HG03521 (cell line): ENCODE results near the gene ENDOD1.
"Not testable (repeated sequence)": the region's sequence is repeated elsewhere in the genome, so short reads cannot be mapped to it uniquely, and the experiment has no call there.

Experiments used
- ATAC-seq: cut with Tn5 transposase; IDR thresholded peaks from one replicate; pipeline ENCODE4 v1.9.1; 2021; ENCODE audit warnings: mild to moderate bottlenecking, moderate library complexity; ENCODE audit not compliant: unreplicated experiment

ENDOD1 gene, protein sequence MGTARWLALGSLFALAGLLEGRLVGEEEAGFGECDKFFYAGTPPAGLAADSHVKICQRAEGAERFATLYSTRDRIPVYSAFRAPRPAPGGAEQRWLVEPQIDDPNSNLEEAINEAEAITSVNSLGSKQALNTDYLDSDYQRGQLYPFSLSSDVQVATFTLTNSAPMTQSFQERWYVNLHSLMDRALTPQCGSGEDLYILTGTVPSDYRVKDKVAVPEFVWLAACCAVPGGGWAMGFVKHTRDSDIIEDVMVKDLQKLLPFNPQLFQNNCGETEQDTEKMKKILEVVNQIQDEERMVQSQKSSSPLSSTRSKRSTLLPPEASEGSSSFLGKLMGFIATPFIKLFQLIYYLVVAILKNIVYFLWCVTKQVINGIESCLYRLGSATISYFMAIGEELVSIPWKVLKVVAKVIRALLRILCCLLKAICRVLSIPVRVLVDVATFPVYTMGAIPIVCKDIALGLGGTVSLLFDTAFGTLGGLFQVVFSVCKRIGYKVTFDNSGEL

DNA sequence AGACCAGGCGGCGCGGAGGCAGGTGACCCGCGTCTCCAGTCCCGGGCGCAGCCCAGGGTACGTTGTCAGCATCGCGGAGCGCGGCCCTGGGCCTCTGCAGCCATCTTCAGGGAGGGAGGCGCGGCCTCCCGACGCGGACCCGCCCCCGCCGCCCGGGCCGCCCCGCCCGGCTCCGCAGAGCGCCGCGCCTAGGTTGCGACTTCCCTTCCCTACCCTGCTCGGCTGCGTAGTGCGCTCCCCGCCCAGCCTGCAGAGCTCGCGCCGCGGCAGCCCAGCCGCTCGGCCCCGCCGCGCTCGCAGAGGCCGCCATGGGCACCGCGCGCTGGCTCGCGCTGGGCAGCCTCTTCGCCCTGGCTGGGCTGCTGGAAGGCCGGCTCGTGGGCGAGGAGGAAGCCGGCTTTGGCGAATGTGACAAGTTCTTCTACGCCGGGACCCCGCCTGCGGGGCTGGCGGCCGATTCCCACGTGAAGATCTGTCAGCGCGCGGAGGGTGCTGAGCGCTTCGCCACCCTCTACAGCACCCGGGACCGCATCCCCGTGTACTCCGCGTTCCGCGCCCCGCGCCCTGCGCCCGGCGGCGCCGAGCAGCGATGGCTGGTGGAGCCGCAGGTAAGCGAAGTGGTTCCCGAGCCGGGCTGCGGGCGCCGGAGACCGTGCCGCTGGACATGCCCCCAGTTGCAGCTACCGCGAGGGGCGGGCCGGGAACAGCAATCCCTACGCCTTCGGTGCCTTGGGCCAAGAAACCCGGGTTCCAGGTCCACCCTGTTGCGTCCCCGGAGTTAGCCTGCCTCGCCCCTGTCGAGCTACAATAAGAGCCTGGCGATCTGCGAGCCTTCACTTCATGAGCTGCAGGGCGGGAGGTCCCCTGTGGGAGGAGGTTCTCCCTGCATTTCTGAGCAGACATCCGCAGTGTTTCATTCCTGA lies at the start of gene ENDOD1:
TSS of gene ENDOD1 (plus strand) at position 227 of the 923 bp plus-strand sequence. CDS start at position 309, 82 bp downstream.
- peak; percentile 93 for ATAC-seq

DNA sequence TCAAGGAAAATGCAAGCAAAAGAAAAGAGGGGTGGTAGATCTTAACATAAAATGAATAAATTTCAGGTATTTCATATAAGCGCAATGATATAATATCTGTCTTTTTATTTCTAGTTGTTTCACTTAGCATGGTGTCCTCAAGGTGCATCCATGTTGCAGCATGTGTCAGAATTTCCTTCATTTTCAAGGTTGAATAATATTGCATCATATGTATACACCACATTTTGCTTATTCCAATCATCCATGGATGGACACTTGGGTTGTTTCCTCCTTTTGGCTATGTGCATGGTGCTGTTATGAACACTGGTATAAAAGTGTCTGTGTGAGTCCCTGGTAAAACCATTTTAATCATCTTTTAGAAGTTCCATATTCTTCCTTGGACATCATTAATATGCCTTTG lies 47.4 kb upstream of the ENDOD1 start:
- ATAC-seq: no peak

DNA sequence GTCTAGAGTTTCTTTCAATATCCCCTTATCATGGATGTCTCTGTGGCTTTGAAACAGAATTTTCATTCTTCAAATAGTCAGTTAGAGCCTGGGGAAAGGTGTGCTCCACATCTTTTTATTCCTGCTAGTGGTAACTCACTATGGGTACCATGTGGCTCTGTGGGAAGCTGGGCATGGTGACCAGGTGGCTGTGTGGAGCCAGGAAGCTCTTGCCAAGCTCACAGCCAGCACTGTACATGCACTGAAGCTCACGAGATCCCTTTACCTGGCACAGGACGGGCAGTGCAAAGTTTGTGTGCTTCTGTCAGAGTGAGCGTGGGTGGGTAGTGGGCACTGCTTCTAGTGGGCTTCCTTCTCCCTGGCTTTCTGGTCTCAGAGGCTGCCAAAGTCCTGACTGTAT lies 46.7 kb upstream of the ENDOD1 start:
- no peak for ATAC-seq

DNA sequence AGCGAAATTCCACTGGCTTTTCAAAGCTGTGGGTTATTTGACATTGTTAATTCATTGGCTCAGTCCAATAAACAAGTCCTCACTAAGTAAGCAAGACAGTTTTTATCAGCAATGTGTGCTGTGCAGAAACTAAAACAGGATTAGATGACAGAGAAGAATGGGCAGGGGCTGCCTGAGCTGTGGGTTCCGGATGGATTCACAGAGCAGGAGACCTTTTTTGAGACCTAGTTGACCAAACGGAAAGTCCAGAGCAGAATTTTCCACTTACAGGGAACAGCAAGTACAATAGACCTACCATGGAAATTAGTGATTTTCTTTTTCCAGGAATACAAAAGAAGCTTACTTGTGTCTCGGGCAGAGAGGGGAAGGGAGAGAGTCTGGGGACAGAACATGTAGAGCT lies 45.6 kb upstream of the ENDOD1 start:
- ATAC-seq: no peak

DNA sequence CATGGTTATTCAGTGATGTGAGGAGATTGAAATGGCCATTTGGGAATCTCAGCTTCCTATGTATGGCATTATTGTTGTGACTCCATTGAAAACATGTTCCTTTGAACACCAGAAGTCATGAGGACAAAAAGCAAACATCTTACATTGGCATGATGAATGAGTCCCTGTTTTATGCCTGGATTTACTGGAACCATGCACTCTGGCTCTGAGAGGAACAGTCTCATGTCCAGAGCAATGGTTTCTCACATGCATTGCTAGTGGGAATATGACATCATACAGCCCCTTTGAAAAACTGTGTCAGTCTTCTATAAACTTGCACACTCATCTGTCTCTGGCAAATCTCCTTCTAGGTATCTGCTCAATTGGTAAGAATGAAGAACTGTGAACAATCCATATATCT lies 43.8 kb upstream of the ENDOD1 start:
- no peak for ATAC-seq

DNA sequence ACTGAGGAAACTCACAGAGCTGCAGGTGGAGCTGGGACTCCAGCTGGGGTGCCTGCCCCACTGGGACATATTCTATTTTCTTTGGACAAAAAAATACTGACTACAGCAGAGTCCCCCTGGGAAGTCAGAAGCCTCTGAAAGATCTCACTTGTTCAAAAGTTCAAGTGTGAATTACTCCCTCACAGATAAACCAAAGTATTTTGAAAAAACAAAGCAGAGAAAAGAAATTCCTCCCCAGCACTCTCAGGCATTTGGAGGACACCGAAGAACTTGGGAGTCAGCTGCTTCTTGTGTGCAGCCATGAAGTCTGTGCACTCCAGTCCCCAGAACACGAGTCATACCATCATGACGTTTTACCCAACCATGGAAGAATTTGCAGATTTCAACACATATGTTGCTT lies 40.5 kb upstream of the ENDOD1 start, which contains the start of gene KDM4F:
TSS of gene KDM4F (plus strand) at position 301 of the 400 bp plus-strand sequence.
- ATAC-seq: not testable (repeated sequence)

DNA sequence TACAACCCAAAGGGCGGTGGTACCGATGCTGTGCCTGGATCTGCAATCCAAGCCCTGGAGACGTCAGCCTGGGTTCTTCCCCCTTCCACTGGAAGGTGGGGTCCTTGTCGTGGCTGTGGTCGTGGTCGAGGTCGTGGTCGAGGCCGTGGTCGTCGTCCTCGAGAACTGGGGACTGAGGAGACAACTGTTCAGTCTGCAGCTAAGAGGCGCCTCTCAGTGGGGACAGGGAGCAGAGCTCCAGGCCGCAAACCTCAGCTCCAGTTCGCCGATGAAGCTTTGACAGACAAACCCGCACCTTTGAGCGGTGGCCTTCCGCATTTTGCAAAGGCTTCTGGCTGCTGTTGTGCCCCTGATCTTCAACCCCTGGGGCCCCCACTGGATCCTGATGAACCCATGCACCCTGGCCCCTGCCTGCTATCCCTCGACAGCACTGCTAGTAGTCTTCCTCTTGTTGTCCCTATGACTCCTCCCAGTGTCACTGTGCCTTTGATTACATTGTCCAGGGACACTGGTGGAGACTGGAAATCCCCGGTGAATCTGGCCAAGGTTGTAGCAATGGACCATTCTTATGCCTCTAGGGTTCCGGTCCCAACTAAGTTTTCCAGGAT lies 38.9 kb upstream of the ENDOD1 start:
- no peak for ATAC-seq

DNA sequence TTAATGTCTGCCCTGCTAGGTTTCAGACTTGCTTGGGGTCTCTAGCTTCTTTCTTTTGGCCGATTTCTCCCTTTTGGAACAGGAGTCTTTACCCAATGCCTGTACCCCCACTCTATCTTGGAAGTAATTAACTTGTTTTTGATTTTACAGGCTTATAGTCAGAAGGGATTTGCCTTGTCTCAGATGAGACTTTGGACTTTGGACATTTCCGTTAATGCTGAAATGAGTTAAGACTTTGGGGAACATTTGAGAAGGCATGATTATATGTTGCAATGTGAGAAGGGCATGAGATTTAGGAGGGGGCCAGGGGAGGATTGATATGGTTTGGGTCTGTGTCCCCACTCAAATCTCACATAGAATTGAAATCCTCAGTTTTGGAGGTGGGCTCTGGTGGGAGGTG lies 35.3 kb upstream of the ENDOD1 start:
- no peak for ATAC-seq

DNA sequence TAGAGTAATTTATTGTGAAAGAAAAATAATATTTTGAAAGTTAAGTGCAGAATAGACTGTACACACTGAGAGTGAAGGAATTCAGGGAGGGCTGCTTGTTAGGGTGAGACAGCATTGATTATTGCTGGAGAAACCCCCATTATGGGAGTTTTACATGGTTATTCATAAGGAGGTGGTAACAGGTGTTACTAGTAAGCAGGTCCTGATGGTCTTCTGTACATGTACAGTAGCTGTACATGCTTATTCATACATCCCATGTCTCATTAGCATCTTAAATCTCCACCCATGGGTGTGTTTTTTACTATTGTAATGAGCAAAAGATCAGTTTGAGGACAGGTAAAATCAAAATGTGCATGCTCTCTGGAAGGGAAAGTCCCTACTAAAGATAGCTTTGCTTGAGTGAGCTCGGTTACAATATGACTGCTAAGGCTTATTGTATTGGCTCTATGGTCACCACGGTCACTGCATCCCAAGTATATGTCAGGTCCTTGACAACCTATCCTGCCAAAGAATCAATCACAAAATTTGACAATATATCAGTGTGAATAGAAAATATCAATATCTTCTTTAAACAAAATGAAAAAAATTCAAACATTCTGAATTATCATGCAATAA lies 34.3 kb upstream of the ENDOD1 start:
- ATAC-seq: peak; percentile 86

DNA sequence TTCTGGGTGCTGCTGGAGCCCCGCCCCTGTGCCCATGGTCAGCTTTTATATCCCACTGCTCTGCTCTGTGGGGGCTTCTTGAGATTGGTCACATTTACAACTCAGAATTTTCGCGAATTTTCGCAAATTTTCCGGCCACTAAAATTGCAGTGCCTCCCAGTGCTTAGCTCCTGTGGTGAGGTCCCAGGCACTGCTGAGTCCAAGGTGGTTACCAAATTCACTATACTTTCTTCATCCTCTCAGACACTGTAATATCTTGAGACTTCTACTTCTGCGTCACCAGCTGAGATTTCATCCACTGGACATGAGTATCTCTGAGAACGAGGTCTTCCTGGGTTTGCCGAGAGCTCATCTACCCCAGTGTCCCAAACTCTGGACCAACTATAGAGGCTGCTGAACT lies 31.7 kb upstream of the ENDOD1 start:
- ATAC-seq: no peak

DNA sequence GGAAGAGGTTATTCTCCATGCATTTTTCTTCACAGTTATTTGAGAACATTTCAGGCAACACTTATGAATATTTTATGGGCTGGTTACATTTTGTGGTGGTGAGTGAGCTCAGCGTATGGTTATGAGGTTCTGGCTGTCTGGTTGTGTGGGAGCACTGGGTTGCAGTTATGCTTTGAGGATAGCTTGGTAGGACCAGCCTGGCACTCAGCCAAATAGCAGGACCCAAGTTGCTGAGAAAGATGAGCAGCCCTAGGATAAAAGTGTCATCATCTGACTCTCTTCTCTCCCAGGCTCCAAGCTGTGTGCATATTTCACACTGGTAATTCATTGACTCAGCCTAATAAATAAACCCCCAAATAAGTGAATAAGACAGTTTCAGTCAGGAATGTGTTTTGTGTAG lies 31.0 kb upstream of the ENDOD1 start:
- no peak for ATAC-seq

DNA sequence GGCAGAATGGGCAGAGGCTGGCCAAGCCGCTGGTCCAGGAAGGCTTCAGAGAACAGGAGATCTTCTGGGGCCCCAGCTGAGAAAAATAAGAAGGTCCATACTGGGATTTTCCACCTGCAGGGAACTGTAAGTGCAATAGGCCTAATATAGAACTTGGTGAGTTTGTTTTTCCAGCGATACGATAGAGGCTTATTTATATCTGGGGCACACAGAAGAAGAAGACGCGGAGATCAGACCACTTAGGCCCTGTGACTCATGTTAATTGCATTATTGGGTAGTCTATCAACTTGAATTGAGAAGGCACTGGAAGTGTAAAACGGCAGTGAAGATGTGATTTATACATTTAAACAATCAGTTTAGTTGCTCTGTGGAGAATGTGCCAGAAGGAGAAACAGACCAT lies 30.6 kb upstream of the ENDOD1 start:
- ATAC-seq: no peak

DNA sequence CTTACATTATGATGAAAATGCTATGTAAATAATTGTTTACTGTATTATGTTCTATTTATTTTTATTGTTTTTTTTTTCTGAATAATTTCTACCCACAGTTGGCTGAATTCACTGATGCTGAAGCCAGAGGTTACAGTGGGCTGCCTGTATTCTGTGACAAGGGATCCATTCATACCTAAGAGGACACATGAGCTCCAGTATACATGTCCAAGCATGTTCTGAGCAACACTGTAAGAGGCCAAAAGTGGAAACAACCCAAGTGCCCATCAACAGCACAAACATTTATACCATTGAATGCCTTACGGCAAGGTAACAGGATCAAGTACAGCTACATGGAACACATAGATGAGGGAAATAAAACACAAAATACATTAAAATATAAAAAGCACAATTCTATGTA lies 24.3 kb upstream of the ENDOD1 start:
- ATAC-seq: no peak

DNA sequence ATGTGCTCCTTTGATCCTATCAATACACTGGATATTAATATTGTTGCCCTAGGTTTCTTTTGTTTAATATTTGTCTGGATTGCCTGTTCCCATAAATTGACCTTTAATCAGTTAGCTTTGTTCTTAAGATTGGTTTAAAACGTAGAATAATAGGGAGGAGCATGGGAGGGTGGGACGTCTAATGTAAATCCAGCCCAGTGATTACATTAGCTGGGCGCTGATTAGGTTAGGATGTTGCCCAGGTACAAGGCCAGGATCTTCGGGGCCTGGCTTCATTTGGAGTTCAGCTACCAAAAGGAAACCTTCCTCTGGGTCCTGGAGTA lies 23.0 kb upstream of the ENDOD1 start, which contains the start of gene SRSF8:
TSS of gene SRSF8 (plus strand) at position 204 of the 323 bp plus-strand sequence. CDS start 308 bp downstream, outside the sequence.
- peak; percentile 27 for ATAC-seq

DNA sequence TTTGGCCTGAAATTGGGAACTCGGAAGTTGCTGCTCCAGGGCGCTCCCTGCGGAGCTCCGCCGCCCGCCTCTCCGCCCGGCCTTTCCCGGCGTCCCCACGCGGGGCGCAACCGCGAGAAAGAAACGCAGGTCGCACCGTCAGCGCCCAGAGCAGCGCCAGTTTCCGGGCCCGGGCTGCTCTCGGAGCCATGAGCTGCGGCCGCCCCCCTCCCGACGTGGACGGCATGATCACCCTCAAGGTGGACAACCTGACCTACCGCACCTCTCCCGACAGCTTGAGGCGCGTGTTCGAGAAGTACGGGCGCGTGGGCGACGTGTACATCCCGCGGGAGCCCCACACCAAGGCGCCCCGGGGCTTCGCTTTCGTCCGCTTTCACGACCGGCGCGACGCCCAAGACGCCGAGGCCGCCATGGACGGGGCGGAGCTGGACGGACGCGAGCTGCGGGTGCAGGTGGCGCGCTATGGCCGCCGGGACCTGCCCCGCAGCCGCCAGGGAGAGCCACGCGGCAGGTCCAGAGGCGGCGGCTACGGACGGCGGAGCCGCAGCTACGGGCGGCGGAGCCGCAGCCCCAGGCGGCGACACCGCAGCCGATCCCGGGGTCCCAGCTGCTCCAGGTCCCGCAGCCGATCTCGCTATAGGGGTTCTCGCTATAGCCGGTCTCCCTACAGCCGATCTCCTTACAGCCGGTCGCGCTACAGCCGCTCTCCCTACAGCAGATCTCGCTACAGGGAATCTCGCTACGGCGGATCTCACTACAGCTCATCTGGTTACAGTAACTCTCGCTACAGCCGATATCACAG lies 22.4 kb upstream of the ENDOD1 start:
- ATAC-seq: peak; percentile 54

DNA sequence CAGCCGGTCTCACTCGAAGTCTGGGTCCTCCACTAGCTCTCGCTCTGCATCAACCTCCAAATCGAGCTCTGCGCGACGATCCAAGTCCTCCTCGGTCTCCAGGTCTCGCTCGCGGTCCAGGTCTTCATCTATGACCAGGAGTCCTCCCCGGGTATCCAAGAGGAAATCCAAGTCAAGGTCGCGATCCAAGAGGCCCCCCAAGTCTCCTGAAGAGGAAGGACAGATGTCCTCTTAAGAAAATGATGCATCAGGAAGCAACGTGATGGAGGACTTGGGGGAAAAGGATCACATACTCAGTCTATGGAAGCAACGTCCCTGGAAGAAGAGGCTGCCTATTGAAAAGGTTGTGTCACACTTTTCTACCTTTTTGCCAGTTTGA lies 21.8 kb upstream of the ENDOD1 start:
- ATAC-seq: no peak

DNA sequence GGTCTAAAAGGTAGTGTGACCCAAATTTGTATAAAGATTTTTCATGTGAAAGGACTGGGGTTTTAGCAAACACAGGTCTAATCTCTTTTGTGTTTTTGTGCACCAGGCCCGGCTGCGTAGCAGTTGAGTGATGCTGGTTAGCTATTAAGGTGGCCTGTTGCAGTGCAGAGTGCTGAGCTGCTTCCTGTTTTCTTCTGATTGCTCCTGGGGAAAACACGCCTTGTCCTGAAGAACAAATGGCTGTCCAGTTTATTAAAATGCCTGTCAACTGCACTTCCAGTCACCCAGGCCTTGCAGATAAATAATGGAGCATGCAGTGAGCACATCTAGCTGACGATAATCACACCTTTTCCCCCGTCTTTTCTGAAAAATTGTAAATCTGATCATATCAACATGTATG lies 21.1 kb upstream of the ENDOD1 start:
- peak; percentile 59 for ATAC-seq

DNA sequence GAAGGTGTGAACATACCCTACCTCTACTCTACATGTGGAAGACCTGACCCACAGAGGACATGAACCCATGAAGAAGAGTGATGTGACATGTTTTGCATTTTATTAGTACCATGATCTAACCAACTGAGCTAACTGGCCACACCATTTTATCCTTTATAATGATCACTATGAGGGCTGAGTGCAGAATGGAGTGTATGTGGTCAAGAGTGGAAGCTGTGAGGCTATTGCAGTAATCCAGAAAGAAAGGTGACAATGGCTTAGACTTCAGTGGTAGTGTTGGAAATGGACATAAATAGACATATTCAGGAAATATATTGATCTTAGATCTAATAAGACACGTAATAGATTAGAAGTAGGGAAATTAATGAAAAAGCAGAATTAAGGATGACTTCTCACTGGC lies 19.2 kb upstream of the ENDOD1 start:
- ATAC-seq: no peak

DNA sequence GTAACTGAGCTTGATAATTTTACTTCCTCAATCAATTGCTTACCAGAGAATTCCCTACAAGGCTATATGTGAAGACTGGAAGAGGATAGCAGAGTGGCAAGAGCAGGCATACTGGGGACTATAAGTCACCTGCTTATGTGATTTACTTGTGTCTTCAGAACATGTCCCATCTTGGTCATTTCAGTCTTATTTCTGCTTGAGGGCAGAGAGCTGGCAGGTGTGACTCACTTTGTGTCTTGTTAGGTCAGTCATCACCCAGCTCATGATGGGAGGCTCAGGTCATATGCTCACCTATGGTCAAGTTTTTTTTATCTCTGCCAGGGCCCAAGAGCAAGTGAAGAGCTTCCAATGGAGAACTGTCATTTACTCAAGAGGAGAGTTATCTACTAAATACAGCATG lies 16.7 kb upstream of the ENDOD1 start:
- no peak for ATAC-seq
